ENCODE data around the gene INO80B. TPM values are rescaled to one million over a fixed set of nuclear protein-coding genes. Genes with fewer than 3 reads are reported as not detected.
"Not testable (repeated sequence)": the region's sequence is repeated elsewhere in the genome, so short reads cannot be mapped to it uniquely, and the experiment has no call there.

Gene INO80B
- total RNA-seq, 1 donor from 2014 or later, result 26.6 TPM

GRCh38 chr2:74450570-74451190, 4.2 kb upstream of the INO80B start:
- no peaks in the 10 kb centered on the region for H3K27me3 ChIP-seq (ENCODE audit: control insufficient read depth, insufficient read depth, low read length)
- no peak for TF ChIP-seq CTCF (IDR thresholded peaks at IDR 0.05; ENCODE audit: insufficient read depth, low read length, severe bottlenecking)
- H3K4me3 ChIP-seq (ENCODE audit: low read depth, low read length), result no peak overlapping the region
- no peak for DNase-seq (ENCODE audit: low read depth)
- FAIRE-seq, result no peak
- H3K36me3 ChIP-seq (ENCODE audit: control insufficient read depth, insufficient read depth, low read length), result no peaks in the 10 kb centered on the region

DNA sequence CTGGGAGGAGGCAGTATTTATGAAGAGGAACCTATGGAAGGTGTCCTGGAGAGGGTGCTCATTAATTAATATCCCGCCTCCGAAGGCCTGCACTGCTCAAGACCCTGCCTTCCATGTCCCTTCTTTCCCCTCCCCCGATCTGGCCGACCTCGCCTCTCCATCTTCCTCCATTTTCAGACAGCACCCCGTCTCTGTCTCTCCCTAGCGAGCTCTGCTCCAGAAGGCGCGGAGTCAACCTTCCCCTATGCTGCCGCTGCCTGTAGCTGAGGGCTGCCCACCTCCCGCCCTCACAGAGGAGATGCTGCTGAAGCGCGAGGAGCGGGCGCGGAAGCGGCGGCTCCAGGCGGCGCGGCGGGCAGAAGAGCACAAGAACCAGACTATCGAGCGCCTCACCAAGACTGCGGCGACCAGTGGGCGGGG, 2.3 kb downstream of the INO80B start:
- Histone ChIP-seq H3K27me3 (ENCODE audit: control insufficient read depth, insufficient read depth, low read length) (no peaks in the 10 kb centered on the region), H3K36me3 (ENCODE audit: control insufficient read depth, insufficient read depth, low read length) (peaks cover 3% of the 10 kb centered on the region), H3K4me3 (ENCODE audit: low read depth, low read length) (peak overlapping the region; percentile 65)
- DNase-seq (ENCODE audit: low read depth), result peak; percentile 22
- TF ChIP-seq CTCF (IDR thresholded peaks at IDR 0.05; ENCODE audit: insufficient read depth, low read length, severe bottlenecking), result no peak
- no peak for FAIRE-seq

- H3K36me3 ChIP-seq (ENCODE audit: control insufficient read depth, insufficient read depth, low read length), result peaks cover 7% of the 10 kb centered on the region
- H3K4me3 ChIP-seq (ENCODE audit: low read depth, low read length), result peak overlapping the region; percentile 65
- no peaks in the 10 kb centered on the region for H3K27me3 ChIP-seq (ENCODE audit: control insufficient read depth, insufficient read depth, low read length)
- DNase-seq (ENCODE audit: low read depth) (peak; percentile 32), FAIRE-seq (no peak)
- no peak for TF ChIP-seq CTCF (IDR thresholded peaks at IDR 0.05; ENCODE audit: insufficient read depth, low read length, severe bottlenecking)
These were observed 2.8 kb downstream of the INO80B start for GRCh38 chr2:74457549-74458131.

- Histone ChIP-seq H3K36me3 (ENCODE audit: control insufficient read depth, insufficient read depth, low read length) (peaks cover 10% of the 10 kb centered on the region), H3K4me3 (ENCODE audit: low read depth, low read length) (peak within 1 kb of the TSS; percentile 83), H3K27me3 (ENCODE audit: control insufficient read depth, insufficient read depth, low read length) (no peaks in the 10 kb centered on the region)
- DNase-seq (ENCODE audit: low read depth), result peak; percentile 100
- TF ChIP-seq CTCF (IDR thresholded peaks at IDR 0.05; ENCODE audit: insufficient read depth, low read length, severe bottlenecking), result no peak
- peak; percentile 75 for FAIRE-seq
These were observed 3.4 kb downstream of the INO80B start, which contains the start of gene WBP1 for GRCh38 chr2:74458132-74458937. TSS of gene WBP1 (plus strand) at chr2:74458438. CDS start at chr2:74458603, 165 bp downstream.

GRCh38 chr2:74458938-74459363, 4.1 kb downstream of the INO80B start:
- DNase-seq (ENCODE audit: low read depth) (no peak), FAIRE-seq (no peak)
- TF ChIP-seq CTCF (IDR thresholded peaks at IDR 0.05; ENCODE audit: insufficient read depth, low read length, severe bottlenecking), result no peak
- Histone ChIP-seq H3K36me3 (ENCODE audit: control insufficient read depth, insufficient read depth, low read length) (peaks cover 10% of the 10 kb centered on the region), H3K4me3 (ENCODE audit: low read depth, low read length) (peak overlapping the region; percentile 83), H3K27me3 (ENCODE audit: control insufficient read depth, insufficient read depth, low read length) (no peaks in the 10 kb centered on the region)

DNA sequence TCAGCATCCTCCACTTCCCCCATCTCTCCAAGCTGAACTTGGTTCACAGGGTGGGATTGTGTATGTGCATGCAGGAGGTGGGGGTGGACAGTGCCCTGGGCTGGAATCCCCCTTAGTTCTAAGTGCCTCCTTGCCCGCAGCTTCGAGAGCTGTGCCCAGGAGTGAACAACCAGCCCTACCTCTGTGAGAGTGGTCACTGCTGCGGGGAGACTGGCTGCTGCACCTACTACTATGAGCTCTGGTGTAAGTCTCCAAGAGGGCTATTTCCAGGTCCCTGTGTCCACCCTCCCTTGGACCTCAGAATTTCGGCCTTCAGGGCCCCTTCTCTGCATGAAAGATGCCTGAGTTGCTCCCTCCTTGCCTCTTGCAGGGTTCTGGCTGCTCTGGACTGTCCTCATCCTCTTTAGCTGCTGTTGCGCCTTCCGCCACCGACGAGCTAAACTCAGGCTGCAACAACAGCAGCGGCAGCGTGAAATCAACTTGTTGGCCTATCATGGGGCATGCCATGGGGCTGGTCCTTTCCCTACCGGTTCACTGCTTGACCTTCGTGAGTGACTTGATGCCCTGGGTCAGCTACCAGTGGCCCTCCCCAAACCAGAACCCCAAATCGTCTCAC, 4.7 kb downstream of the INO80B start:
- FAIRE-seq, result not testable (repeated sequence)

GRCh38 chr2:74460187-74460586, 5.3 kb downstream of the INO80B start:
- H3K27me3 ChIP-seq (ENCODE audit: control insufficient read depth, insufficient read depth, low read length); DNase-seq (ENCODE audit: low read depth); H3K36me3 ChIP-seq (ENCODE audit: control insufficient read depth, insufficient read depth, low read length); H3K4me3 ChIP-seq (ENCODE audit: low read depth, low read length); FAIRE-seq: not testable (repeated sequence)

More for the DNA sequence above, 4.7 kb downstream of the INO80B start:
- H3K4me3 ChIP-seq (ENCODE audit: low read depth, low read length), result peak overlapping the region; percentile 83
- DNase-seq (ENCODE audit: low read depth); H3K36me3 ChIP-seq (ENCODE audit: control insufficient read depth, insufficient read depth, low read length); H3K27me3 ChIP-seq (ENCODE audit: control insufficient read depth, insufficient read depth, low read length): not testable (repeated sequence)
